ENCODE data around the gene CDC37L1.

CDC37L1 gene

DNA sequence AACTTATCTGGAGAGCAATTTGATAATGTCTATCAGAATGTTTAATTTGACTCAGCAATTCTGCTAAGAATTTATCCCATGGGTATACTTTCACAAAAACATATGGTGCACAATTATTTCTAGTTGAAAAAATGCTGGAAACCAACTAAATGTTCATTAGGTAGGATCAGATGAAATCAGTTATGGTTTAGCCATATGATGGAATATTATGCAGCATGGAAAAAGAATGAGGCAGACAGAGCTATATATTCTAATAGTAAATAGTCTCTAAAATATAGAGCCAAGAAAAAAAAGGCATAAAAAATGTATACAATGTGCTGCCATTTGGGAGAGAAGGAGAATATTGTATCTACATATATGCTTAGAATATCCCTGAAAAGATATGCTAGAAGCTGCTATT lies 9.5 kb upstream of the CDC37L1 start:
- DNase-seq: no peak

DNA sequence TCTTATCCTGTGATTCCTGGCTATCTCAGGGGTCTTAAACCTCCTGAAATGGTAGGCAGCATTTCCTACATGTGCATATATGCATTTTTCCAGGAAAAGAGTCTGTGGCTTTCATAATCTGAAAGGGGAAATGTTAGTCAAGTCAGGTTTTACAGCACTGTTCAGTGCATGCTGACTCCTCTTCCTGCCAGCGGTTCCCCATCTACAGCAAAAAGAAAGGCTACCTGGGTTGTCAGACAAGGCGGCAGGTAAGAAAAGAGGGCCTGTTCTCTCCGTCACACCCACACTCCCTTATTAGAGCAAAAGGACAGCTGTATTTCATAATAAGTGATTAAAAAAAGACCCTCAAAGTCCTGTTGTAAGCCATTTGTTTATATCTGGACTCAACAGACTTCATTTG lies 8.8 kb upstream of the CDC37L1 start:
- DNase-seq: no peak

DNA sequence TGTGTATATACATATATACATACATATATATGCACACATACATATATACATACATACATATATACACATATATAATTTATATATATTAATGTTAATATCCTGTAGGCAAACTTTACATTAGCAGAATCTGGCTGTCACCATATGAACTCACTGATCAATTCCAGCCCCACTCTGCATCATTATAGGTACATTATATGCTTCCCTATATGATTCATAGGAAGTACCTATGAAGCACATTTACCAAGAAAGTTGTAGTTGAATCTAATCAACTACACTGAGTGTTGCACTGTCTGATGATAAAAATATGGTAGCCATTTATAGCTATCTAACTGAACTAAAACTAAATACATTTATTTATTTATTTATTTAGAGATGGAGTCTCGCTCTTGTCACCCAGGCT lies 7.6 kb upstream of the CDC37L1 start:
- no peak for DNase-seq

DNA sequence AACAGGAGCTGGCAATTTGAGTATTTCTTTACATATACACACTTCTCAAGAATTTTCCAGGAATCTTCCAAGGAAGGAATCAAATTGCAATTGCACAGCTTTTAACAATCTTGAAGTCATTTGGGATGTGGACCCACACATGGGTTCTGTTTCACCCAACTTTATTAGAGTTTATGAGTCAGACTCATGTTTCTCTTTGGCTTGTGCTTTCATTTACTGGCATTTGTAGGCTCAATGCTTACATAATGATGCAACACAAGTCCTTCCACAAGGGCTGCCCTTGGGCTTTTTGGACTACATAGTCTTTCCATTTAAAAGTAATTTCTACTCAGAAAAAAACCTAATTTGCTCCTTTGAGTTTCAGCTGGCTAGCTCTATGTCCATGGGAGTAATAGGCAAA lies 4.6 kb upstream of the CDC37L1 start:
- no peak for DNase-seq

DNA sequence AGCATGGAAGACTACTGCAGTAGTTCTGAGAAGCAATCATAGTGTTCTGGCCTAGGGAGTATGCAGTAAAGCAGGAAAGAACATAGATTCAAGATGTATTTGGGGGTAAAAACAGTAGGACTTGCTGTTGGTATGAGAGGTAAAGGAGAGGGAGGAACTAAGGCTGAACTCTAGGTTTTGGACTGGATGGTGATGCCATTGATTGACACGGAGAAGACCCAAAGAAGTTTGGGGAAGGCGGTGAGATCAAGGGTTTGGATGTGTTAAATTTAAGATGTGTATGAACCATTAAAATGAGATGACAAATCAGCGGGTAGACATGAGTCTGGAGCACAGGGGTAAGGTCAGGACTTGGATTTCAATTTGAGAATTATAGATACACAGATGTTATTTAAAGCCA lies 2.0 kb upstream of the CDC37L1 start:
- DNase-seq: no peak

DNA sequence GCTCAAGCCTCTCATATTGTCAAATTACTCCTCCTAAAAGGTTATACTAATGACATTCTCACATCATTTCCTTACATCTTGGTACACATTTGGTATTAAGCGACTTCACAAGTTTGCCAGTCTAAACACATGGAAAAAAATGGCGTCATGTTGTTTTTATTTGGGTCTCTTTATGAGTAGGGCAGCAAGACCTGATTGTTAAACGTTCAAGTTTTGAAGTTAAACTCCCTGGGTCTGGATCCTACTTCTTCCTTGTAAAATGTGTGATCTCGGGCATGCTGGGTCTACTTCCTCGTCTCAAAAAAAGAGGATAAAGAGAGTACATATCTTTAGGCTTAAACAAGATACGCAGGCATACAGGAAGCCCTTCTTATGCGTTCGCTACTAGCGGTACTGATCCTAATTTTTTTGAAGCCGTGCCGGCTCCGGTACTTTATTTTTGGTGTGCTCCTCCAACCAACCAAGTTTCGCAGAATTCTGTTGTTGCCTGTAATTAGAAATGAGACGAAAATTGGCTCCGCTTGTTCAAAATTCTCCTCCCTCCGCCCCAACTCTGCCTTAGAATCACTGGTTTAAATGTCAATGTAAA lies 596 bp upstream of the CDC37L1 start:
- DNase-seq: peak; percentile 6

DNA sequence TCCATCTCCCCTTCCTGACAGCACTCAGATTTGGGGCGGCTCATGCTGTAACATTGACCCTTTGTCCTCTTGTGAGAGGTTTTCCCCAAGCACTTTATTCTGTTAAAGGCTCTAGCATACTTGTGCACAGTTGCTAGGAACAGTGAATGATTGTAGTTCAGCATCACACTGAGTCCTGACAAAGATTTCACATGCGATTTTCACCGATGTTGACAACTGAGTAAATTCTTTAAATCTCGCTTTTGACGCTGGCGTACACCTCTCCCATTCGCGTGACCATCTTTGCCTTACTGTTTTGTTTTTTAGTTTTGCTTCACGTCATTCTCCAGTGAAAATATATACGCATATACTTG lies 780 bp downstream of the CDC37L1 start:
- DNase-seq: no peak

DNA sequence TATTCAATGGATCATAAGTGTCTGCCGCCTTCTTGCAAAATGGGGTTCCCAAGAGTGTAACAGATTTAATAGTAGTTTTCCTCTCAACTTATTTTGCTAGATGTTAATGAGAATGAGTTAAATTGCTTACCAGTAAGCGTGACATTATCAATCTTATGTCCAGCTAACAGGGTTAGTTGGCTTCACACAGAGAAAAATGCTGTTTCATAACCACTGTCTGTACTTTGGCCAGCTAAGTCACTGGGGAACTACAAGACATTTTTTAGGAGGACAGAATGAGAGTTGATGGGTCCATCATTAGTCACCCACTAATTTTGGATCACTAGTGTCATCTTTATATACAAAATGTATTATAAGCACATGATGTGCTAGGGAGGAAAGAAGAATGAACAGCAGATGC lies 1.4 kb downstream of the CDC37L1 start:
- DNase-seq: no peak

DNA sequence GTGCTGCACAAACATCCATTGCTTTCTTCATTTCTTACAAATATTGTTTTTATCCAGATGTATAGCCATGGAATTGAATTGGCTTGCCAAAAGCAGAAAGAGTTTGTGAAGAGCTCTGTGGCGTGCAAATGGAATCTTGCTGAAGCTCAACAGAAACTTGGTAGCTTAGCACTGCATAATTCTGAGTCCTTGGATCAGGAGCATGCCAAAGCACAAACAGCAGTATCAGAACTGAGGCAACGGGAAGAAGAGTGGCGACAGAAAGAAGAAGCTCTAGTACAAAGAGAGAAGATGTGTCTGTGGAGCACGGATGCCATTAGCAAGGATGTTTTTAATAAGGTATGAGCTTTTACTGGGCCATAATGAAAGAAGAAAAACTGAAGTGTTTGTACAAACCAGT lies 5.5 kb downstream of the CDC37L1 start:
- no peak for DNase-seq

DNA sequence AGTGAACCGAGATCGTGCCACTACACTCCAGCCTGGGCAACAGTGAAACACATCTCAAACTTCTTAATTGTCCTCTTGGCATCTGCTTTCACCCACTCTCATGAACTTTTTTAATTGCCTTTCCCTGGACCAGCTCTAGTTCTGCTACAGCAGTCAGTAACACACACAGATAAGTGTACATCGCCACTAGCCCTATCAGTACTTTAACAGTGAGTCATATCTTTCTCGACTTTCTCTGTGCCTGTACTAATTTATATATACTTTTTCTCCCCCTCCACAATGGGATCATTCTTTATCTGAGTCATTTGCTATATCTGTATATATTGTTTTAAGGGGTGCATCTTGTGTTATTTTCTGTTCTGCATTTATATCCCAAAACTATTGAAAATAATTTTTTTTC lies 6.7 kb downstream of the CDC37L1 start:
- DNase-seq: no peak

DNA sequence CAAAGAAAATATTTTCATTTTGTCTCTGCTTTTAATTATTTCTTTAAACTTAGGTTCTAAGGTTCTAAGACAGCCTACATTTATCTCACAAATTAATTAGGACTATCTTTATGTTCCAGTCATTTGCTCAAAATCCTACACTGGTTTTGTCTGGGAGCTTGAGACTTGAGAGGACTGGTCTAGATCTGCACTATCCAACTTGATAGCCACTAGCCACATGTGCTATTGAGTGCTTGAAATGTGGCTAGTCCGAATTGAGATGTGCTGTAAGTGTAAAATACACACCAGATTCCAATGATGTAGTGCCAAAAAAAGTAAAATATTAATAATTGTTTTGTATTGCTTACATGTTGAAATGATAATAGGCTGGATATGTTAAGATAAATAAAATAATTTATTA lies 7.2 kb downstream of the CDC37L1 start:
- no peak for DNase-seq

DNA sequence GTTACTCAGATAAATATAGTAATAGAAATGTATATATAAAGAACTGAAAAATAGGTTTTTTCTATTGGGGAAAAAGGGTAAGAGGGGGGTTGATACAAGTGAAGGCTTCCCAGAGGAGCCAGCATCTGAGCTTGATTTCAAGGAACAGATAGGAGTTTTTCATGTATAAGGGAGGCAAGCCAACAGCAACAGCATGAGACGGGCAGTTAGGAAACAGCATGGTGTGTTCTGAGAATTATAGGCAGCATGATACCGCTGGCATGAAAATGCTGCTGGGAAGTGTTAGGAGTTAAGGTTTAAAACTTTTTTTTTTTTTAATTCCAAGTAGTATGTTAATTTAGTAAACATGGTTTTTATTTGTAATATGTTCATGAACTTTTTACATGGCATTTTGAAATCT lies 9.7 kb downstream of the CDC37L1 start:
- no peak for DNase-seq

DNA sequence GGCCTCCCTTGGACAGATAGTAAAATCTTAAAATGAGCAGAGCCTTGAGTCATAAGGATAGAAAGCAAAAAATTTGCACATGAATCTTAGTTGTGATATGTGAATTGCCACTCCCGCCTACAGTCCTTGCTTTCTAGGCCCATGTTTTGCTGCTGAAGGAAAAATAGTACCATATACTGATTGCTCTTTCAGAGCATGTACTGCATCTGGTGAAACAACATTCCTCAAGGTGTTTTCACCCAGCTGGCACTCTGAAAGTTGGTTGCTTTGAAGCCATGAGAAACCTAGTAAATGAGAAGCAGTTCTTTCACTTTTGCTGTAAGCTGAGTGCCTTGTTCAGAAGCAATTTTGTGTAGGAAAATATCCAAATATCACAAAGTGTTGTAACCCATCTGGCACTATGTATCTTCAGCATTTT lies 10.3 kb downstream of the CDC37L1 start:
- DNase-seq: no peak

DNA sequence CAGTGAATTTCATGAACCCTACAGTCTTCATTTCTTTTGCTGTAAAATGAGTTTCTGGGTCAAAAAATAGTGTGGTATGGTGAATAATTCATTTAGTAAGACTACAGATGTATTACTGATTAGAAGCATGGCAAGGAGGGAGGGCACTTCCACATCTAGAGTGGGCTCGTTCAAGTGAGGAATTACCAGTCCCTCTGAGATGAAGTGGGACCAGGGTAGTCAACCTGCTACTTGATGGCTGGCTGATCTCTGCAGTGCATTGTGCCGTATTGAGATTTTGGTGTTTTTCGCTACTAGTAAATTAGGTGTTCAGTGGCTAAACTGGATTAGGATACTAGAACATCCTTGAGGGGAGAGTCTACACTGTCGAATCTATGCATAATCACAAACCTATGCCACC lies 10.8 kb downstream of the CDC37L1 start:
- no peak for DNase-seq

DNA sequence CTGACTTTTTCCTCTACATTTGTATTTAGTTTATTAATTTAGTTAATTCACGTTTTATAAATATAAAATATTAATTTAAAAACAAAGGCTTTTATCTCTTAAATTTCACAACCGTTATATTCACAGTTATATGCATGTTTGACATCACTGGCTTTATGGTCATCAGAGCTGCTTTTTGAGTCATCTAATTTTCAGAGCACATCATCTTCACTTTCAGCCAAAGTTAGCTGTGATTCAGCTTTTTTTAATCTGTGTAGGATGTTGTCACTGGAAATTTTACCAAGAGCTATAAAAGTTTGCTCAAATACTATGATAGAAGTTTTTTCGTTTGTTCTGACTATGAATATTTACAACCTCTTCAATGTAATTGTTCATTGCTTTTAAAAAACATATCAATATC lies 12.4 kb downstream of the CDC37L1 start:
- DNase-seq: no peak

DNA sequence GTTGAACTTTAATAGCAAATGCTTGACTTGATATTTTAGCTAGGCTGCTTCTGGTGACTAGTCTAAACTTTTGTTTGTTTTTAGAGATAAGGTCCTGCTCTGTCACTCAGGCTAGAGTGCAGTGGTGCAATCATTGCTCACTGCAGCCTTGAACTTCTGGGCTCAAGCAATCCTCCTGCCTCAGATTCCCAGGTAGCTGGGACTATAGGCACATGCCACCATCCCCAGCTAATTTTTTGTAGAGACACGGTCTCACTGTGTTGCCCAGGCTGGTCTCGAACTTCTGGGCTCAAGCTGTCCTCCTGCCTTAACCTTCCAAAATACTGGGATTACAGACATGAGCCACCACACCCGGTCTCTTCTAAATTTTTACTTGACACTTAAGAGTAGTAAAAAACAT lies 20.7 kb downstream of the CDC37L1 start:
- no peak for DNase-seq

DNA sequence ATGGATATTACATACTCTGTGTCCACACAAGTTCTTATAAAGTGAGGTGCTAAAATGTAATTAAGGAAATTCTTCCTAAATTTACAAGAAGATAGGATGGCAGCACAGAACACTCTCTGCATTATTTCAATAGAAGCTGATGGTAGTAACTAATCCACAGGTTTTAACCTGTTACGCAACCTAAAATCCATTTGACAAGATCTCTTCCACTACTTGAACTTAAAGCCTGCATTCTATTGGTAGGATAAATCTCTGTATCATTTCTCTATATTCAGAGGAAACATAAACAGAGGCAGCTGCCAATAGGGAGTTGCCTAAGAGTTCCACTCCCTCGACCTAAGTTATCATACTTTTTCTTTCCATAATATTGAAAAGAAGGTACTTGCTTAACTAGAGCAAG lies 21.6 kb downstream of the CDC37L1 start:
- DNase-seq: no peak

DNA sequence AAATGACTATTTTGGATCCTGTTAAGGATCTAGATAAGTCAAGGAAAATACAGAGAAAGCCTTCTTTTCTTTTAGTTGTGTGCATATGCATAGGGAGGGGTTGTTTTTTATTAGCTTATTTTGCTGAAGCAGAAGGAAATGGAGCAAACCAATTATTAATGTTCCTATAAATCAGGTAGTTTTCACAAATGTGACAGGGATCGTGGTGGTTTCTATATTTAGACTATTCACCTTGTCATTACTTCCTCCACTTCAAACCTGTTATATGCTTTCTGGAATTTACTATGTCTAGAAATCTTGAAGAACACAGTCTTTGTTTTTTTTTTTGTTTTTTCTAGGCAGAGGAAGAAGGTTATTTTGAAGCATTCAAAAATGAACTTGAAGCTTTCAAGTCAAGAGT lies 22.2 kb downstream of the CDC37L1 start:
- no peak for DNase-seq

DNA sequence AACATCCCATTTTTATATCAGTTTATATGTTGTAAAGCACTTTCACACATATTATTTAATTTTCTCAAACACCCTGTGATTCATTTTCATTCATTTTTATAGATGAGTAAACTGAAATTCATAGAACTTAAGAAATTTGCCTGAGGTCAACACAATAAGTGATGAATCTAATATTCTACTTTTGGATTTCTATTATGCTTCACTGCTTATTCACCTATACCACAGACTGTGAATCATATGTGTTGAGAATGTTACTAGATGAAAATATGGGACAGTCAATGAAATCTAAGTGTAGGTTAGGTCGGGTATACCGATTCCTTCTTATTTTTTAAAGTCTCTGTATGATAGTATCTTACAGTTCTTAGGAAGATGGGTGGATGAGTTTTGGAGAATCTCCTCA lies 24.8 kb downstream of the CDC37L1 start:
- no peak for DNase-seq

DNA sequence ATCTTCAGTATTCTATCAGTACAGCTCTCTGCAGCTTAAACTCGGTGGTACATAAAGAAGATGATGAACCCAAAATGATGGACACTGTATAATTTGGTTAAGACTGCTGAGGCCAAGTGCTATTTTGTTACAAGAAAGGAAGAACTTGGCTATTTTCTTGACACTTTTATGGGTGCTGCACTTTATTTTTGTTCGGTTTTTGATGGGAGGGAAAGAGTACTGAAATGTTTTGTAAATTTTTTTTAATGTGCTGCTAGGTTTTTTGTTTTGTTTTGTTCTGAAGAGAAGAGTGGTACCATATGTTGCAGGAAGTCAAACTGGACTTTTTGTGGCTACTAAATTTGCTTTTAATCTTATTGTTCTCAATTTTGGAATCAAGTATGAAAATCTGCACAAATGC lies 26.7 kb downstream of the CDC37L1 start:
- DNase-seq: no peak

DNA sequence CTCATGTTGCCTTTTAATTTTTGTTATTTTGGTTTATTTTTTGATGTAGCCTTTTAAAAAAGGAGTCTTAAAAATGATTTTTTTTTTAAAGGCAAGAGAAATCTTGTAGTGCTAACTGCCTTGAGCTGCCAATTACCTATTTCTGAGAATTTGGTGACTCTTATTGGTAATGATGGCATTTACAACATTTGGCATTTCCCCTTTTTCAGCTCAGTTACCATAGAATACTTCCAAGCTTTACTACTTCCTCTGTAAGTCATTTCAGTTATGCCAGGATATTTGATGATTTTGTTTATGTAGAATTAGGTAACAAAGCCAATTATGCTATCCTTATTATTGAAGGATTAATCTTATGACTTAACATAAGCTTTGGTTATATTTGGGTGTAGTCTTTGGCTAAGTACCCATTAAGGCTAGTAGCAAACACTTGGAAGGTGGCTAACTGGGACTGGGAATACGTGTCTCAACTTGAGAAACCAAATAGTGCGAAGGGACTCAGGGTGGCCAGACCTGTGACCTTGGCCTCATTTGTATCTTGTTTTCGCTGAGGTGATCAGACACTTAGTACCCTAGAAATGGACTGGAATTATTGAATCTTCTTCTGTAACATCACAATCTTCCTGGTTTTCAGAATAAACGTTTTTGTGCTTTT lies 27.7 kb downstream of the CDC37L1 start:
- DNase-seq: no peak

DNA sequence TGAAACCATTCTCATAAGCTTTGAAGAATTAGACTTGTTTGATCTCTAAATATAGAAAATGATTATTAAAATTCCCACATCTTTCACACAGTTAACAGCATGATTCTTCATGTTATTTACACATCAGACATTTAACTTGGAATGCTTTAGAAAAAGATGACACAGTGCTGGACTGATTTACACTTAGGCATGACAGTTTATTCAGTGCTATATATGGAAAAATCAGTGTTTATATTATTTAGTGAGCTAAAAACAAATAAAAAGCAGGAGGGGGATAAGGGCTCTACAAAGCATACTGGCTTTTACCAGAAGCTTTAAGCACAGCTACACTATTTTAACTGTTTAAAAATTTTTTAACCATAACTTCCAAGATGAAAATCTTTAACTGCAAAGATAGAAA lies 30.0 kb downstream of the CDC37L1 start:
- DNase-seq: no peak

DNA sequence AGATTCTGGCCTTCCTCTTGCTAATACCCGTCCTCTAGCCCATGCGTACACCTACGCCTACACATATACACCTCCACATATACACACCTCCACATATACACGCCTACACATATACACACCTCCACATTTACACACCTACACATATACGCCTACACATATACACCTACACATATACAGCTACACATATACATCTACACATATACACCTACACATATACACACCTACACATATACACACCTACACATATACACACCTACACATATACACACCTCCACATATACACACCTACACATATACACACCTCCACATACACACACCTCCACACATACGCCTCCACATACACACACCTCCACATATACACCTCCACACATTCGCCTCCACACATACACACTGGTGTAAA lies 34.5 kb downstream of the CDC37L1 start:
- no peak for DNase-seq

DNA sequence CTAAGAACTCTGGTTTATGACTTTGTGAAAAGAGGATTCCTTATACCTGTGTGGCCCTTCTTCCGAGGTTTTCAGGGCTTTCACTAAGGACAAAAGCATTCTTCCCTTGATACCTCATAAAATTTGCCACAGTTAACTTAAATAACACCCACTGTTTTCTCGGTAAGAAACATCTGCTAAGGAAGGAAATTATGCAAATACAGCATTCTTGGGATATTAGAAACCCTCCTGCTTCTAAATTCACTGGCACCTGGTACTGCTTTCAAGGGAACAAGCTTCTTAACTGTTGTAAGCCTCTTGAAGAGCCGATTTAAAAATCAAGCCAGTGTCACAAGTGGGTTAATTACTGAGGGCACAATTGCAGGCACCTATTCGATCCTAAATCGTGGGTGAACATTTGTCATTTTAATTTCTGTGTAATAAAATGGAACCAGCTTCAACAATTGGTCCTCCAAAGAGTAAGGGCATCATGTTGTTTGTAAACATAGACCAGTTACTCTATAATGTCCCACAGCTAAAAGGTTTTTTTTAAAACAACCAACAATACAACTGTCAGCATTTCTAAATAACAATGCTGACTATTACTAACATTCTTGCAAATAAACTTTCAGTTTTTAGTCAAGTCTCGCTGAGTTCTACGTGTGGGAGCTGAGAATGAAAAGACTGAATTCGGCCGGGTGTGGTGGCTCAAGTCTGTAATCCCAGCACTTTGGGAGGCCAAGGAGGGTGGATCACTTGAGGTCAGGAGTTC lies 35.1 kb downstream of the CDC37L1 start:
- DNase-seq: no peak

DNA sequence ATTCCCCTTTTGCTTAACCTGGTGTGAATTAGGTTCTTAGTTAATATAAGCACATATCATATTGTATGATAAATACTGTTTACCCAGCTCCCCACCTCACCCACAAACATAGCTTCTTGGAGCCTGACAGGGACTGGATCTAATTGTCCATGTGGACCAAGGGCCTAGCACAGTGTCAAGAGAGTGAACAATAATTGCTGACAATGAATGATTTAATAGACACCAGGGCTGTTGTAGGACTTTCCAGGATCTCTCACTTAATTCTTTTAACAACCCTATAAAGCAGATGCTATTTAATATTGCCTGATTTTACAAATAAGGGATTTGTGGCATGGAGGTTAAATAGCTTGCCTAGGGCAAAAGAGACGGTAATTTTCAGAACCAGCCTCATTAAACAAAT lies 36.8 kb downstream of the CDC37L1 start:
- DNase-seq: no peak
